ENCODE measurements around the gene CST7. TPM values are rescaled to one million over a fixed set of nuclear protein-coding genes. Genes with fewer than 3 reads are reported as not detected.

CST7 gene
- total RNA-seq, 1 donor from 2014 or later = not detected

- no peaks in the 10 kb centered on the region for H3K36me3 ChIP-seq (ENCODE audit: control insufficient read depth, insufficient read depth, low read length)
- no peaks in the 10 kb centered on the region for H3K27me3 ChIP-seq (ENCODE audit: control insufficient read depth, insufficient read depth, low read length)
- no peak overlapping the region for H3K4me3 ChIP-seq (ENCODE audit: low read depth, low read length)
- TF ChIP-seq CTCF (IDR thresholded peaks at IDR 0.05; ENCODE audit: insufficient read depth, low read length, poor library complexity, severe bottlenecking) = no peak
- DNase-seq (ENCODE audit: low read depth) = no peak
Measured at GRCh38 chr20:24915440-24915839, 33.6 kb upstream of the CST7 start.

- DNase-seq (ENCODE audit: low read depth) = no peak
- Histone ChIP-seq H3K27me3 (ENCODE audit: control insufficient read depth, insufficient read depth, low read length) (no peaks in the 10 kb centered on the region), H3K4me3 (ENCODE audit: low read depth, low read length) (no peak overlapping the region)
Measured at GRCh38 chr20:24915892-24916291, 33.2 kb upstream of the CST7 start.

GRCh38 chr20:24916412-24916811 is 32.7 kb upstream of the CST7 start:
- no peak for TF ChIP-seq CTCF (IDR thresholded peaks at IDR 0.05; ENCODE audit: insufficient read depth, low read length, poor library complexity, severe bottlenecking)
- H3K4me3 ChIP-seq (ENCODE audit: low read depth, low read length) = no peak overlapping the region
- no peaks in the 10 kb centered on the region for H3K36me3 ChIP-seq (ENCODE audit: control insufficient read depth, insufficient read depth, low read length)
- no peaks in the 10 kb centered on the region for H3K27me3 ChIP-seq (ENCODE audit: control insufficient read depth, insufficient read depth, low read length)
- DNase-seq (ENCODE audit: low read depth) = no peak

More at GRCh38 chr20:24915892-24916291, 33.2 kb upstream of the CST7 start:
- no peak for TF ChIP-seq CTCF (IDR thresholded peaks at IDR 0.05; ENCODE audit: insufficient read depth, low read length, poor library complexity, severe bottlenecking)
- H3K36me3 ChIP-seq (ENCODE audit: control insufficient read depth, insufficient read depth, low read length) = no peaks in the 10 kb centered on the region

- no peak for TF ChIP-seq CTCF (IDR thresholded peaks at IDR 0.05; ENCODE audit: insufficient read depth, low read length, poor library complexity, severe bottlenecking)
- Histone ChIP-seq H3K4me3 (ENCODE audit: low read depth, low read length) (no peak overlapping the region), H3K27me3 (ENCODE audit: control insufficient read depth, insufficient read depth, low read length) (no peaks in the 10 kb centered on the region), H3K36me3 (ENCODE audit: control insufficient read depth, insufficient read depth, low read length) (no peaks in the 10 kb centered on the region)
- DNase-seq (ENCODE audit: low read depth) = no peak
Measured at GRCh38 chr20:24917056-24917455, 32.0 kb upstream of the CST7 start.

- Histone ChIP-seq H3K4me3 (ENCODE audit: low read depth, low read length) (no peak overlapping the region), H3K36me3 (ENCODE audit: control insufficient read depth, insufficient read depth, low read length) (no peaks in the 10 kb centered on the region), H3K27me3 (ENCODE audit: control insufficient read depth, insufficient read depth, low read length) (no peaks in the 10 kb centered on the region)
- peak; percentile 5 for DNase-seq (ENCODE audit: low read depth)
- TF ChIP-seq CTCF (IDR thresholded peaks at IDR 0.05; ENCODE audit: insufficient read depth, low read length, poor library complexity, severe bottlenecking) = peak; percentile 86
Measured at GRCh38 chr20:24917797-24918578, 31.1 kb upstream of the CST7 start.

All from kidney epithelial cell (primary cell).